ENCODE results near the gene CENPC.
"Not testable (repeated sequence)": the region's sequence is repeated elsewhere in the genome, so short reads cannot be mapped to it uniquely, and the experiment has no call there.

Gene CENPC

DNA sequence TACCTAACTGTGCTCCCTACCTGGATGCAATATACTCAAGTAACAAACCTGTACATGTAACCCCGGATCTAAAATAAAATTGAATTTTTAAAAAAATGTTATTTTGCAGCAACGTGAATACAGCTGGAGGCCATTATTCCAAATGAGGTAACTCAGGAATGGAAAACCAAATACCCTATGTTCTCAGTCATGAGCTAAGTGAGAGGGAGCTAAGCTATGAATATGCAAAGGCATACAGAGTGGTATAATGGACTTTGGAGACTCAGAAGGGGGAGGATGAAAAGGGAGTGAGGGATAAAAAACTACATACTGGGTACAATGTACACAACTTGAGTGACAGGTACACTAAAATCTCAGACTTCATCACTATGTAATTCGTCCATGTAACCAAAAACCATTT lies 78.6 kb downstream of the CENPC start:
- H3K27ac ChIP-seq = no peak overlapping the region
- TF ChIP-seq ZFX (IDR thresholded peaks at IDR 0.05; ENCODE audit: borderline replicate concordance) = no peak
- TF ChIP-seq, protein P1, sequence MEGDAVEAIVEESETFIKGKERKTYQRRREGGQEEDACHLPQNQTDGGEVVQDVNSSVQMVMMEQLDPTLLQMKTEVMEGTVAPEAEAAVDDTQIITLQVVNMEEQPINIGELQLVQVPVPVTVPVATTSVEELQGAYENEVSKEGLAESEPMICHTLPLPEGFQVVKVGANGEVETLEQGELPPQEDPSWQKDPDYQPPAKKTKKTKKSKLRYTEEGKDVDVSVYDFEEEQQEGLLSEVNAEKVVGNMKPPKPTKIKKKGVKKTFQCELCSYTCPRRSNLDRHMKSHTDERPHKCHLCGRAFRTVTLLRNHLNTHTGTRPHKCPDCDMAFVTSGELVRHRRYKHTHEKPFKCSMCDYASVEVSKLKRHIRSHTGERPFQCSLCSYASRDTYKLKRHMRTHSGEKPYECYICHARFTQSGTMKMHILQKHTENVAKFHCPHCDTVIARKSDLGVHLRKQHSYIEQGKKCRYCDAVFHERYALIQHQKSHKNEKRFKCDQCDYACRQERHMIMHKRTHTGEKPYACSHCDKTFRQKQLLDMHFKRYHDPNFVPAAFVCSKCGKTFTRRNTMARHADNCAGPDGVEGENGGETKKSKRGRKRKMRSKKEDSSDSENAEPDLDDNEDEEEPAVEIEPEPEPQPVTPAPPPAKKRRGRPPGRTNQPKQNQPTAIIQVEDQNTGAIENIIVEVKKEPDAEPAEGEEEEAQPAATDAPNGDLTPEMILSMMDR (IDR thresholded peaks at IDR 0.05) = no peak

DNA sequence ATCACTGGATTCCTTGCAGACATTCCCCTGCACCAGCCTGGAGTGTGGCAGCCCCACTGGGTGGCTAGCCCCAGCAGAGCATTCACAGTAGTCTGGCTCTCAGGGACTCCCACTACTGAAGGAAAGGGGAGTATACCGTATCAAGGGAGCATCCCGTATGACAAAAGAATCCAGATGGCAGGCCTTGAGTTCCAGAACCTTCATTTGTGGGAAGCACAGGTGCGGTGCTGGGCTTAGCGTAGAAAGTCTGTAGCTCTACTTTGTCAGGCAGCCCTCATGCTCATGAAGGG lies 79.6 kb downstream of the CENPC start:
- TF ChIP-seq, protein P1 (IDR thresholded peaks at IDR 0.05) = no peak
- TF ChIP-seq ZFX (IDR thresholded peaks at IDR 0.05; ENCODE audit: borderline replicate concordance) = no peak
- H3K27ac ChIP-seq = no peak overlapping the region

DNA sequence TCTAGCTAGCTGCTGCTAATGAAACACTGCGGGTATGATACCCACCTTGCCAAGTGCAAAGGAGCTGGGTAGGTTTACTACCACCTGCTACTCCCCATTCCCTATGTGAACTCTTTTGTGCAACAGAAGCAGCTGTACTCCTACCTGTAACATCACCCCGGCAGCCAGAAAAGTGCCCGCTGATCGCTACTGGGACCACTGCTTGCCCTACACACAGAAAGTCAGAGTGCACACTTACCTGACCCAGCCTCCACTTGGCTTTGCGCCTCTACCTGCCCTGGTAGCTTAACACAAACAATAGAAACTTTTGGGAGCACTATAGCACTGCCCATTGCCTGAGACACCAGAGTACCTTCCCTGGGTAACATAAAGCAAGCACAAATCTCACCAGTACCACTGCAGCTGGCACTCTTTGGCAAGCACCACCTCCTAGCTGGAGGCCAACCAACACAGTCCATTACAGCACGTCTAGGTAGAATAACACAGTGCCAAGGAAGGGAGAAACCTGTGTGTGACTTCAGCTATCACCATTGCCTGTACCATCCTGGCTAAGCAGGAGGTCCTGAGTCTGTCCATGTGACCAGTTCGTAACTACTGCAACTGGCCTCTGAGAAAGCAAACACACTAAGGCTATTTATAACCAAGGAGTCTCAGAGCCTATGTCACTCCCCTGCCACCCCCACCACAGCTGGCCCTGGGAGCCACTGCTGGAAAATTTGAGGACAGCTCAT lies 80.1 kb downstream of the CENPC start:
- TF ChIP-seq, protein P1 (IDR thresholded peaks at IDR 0.05) = no peak
- TF ChIP-seq ZFX (IDR thresholded peaks at IDR 0.05; ENCODE audit: borderline replicate concordance) = no peak
- H3K27ac ChIP-seq = no peak overlapping the region

DNA sequence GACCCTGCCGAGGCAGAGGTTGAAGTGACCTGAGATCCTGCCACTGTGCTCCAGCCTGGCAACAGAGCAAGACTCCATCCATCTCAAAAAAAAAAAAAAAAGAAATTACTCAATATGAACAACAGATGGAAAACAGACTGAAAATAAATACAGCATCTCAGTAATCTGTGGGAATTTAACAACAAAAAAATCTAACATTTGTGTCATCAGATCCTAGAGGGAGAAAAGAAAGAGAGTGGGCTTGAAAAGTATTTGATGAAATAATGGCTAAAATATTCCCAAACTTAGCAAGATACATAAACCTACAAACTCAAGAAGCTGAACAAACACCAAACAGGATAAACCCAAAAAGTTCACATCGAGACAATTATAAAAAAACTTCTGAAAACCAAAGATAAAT lies 84.7 kb downstream of the CENPC start:
- TF ChIP-seq ZFX (IDR thresholded peaks at IDR 0.05; ENCODE audit: borderline replicate concordance) = no peak
- TF ChIP-seq, protein P1 (IDR thresholded peaks at IDR 0.05) = no peak
- no peak overlapping the region for H3K27ac ChIP-seq

DNA sequence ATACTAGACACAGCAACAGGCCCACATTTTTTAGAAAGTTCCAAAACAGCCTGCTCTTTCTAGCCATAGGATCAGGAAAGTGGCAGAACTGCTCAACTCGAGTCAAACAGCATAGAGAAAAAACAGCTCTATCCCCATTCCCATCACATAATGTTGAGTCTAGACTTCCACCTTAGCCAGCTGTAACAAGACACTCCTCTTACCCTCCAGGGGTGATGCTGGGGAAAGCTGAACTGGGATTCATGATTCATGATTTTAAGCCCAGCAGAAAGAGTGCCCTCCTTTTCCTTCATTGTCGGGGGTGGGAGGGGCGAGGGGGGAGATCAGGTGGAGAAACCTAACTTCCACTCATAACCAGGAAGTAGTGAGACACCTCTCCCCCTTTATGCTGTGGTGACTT lies 86.1 kb downstream of the CENPC start:
- TF ChIP-seq ZFX (IDR thresholded peaks at IDR 0.05; ENCODE audit: borderline replicate concordance) = no peak
- TF ChIP-seq, protein P1 (IDR thresholded peaks at IDR 0.05) = no peak
- no peak overlapping the region for H3K27ac ChIP-seq

DNA sequence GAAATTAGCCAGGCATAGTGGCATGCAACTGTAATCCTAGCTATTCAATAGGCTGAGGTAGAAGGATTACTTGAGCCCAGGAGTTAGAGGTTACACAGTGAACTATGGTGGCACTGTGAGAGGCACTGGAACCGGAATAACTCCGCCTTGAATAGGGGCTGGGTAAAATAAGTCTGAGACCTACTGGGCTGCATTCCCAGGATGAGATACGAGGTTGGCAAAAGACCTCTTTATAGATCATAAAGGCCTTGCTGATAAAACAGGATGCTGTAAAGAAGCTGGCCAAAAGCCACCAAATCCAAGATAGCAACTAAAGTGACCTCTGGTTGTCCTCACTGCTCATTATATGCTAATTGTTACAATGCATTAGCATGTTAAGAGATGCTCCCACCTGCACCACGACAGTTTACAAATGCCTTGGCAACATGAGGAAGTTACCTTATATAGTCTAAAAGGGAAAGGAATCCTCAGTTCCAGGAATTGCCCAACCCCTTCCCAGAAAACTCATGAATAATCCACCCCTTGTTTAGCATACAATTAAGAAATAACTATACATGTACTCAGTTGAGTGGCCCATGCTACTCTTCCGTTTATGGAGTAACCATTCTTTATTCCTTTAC lies 88.6 kb downstream of the CENPC start:
- no peak for TF ChIP-seq ZFX (IDR thresholded peaks at IDR 0.05; ENCODE audit: borderline replicate concordance)
- TF ChIP-seq, protein P1 (IDR thresholded peaks at IDR 0.05) = no peak
- no peak overlapping the region for H3K27ac ChIP-seq

DNA sequence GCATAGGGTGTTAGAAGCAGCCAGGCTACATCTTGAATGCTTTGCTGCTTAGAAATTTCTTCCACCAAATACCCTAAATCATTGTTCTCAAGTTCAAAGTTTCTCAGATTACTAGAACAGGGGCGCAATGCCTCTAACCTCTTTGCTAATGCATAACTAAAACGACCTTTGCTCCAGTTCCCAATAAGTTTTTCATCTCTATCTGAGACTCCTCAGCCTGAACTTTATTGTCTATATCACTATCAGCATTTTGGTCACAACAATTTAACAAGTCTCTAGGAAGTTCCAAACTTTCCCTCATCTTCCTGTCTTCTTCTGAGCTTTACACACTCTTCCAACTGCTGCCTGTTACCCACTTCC lies 92.5 kb downstream of the CENPC start:
- H3K27ac ChIP-seq = not testable (repeated sequence)

All from 22Rv1 (cell line).